Liver (tissue), 9 donors: Measurements from ENCODE around the gene ENOSF1. TPM values are rescaled to one million over a fixed set of nuclear protein-coding genes. Genes with fewer than 3 reads are reported as not detected.
A peak's percentile ranks its signal among the peaks of the same experiment; 100 is the strongest.

ENCODE experiments used
- DNase-seq: peaks from one replicate; pipeline ENCODE4 v3.0.0-alpha.2; 2017; ENCODE audit warnings: low spot score
- H3K27ac ChIP-seq, 2 donors: one replicate each; pipeline ENCODE4 v1.7.0; 2013; ENCODE audit warnings: inconsistent platforms in 2 of 2, low read length in 2 of 2, control low read depth in 1 of 2, low read depth in 1 of 2, mild to moderate bottlenecking in 1 of 2
- H3K27me3 ChIP-seq, 4 donors: one replicate each; pipeline versions ENCODE4 v1.6.1 to v1.7.0; 2013; ENCODE audit warnings: low read length in 3 of 4, inconsistent platforms in 1 of 4, mild to moderate bottlenecking in 1 of 4, moderate library complexity in 1 of 4; ENCODE audit not compliant: control insufficient read depth in 4 of 4, insufficient read depth in 4 of 4
- H3K36me3 ChIP-seq, 4 donors: one replicate each; pipeline versions ENCODE4 v1.6.1 to v1.7.0; 2013; ENCODE audit warnings: low read length in 3 of 4, mild to moderate bottlenecking in 3 of 4, low read depth in 1 of 4, moderate library complexity in 1 of 4; ENCODE audit not compliant: control insufficient read depth in 4 of 4, insufficient read depth in 3 of 4
- H3K4me1 ChIP-seq, 4 donors: one replicate each; pipeline versions ENCODE4 v1.6.1 to v1.7.0; 2013; ENCODE audit warnings: low read length in 3 of 4, mild to moderate bottlenecking in 3 of 4, moderate library complexity in 1 of 4; ENCODE audit not compliant: control insufficient read depth in 4 of 4, insufficient read depth in 4 of 4
- H3K4me3 ChIP-seq, 3 donors: one replicate each; pipeline versions ENCODE4 v1.6.1 to v1.7.0; 2013; ENCODE audit warnings: low read length in 3 of 3, control low read depth in 1 of 3, low read depth in 1 of 3, mild to moderate bottlenecking in 1 of 3
- H3K9ac ChIP-seq, 2 donors: one replicate each; pipeline ENCODE4 v1.7.0; 2013; ENCODE audit warnings: low read length in 2 of 2, mild to moderate bottlenecking in 2 of 2, moderate library complexity in 2 of 2, control low read depth in 1 of 2, low read depth in 1 of 2
- H3K9me3 ChIP-seq, 4 donors: one replicate each; pipeline versions ENCODE4 v1.6.1 to v1.7.0; 2013; ENCODE audit warnings: low read length in 3 of 4; ENCODE audit not compliant: control insufficient read depth in 4 of 4
- ATF3 ChIP-seq: IDR thresholded peaks from 2 replicates; pipeline ENCODE4 v1.6.1; 2016; ENCODE audit warnings: antibody characterized with exemption
- EGR1 ChIP-seq, 2 donors: IDR thresholded peaks; 2 replicates each; pipeline ENCODE4 v1.6.1; 2016 to 2018; ENCODE audit warnings: antibody characterized with exemption in 2 of 2, low read depth in 2 of 2
- FOXA1 ChIP-seq: IDR thresholded peaks from 2 replicates; pipeline ENCODE4 v1.6.1; 2016; ENCODE audit warnings: antibody characterized with exemption
- FOXA2 ChIP-seq: IDR thresholded peaks from 2 replicates; pipeline ENCODE4 v1.6.1; 2016; ENCODE audit warnings: antibody characterized with exemption
- GABPA ChIP-seq, 2 donors: IDR thresholded peaks in 1 of 2; conservative IDR thresholded peaks in 1 of 2; 2 replicates each; pipeline ENCODE4 v1.6.1; 2016; ENCODE audit warnings: antibody characterized with exemption in 2 of 2, mild to moderate bottlenecking in 1 of 2, moderate library complexity in 1 of 2
- HNF4A ChIP-seq, 2 donors: conservative IDR thresholded peaks; 2 replicates each; pipeline ENCODE4 v1.6.1; 2016; ENCODE audit warnings: antibody characterized with exemption in 2 of 2, mild to moderate bottlenecking in 2 of 2
- HNF4G ChIP-seq: IDR thresholded peaks from 2 replicates; pipeline ENCODE4 v1.6.1; 2016; ENCODE audit warnings: antibody characterized with exemption
- JUND ChIP-seq, 2 donors: IDR thresholded peaks; 2 replicates each; pipeline ENCODE4 v1.6.1; 2016; ENCODE audit warnings: antibody characterized with exemption in 2 of 2
- MAX ChIP-seq: IDR thresholded peaks from 2 replicates; pipeline ENCODE4 v1.6.1; 2016; ENCODE audit warnings: antibody characterized with exemption
- NR2F2 ChIP-seq: IDR thresholded peaks from 2 replicates; pipeline ENCODE4 v1.6.1; 2016; ENCODE audit warnings: antibody characterized with exemption
- RAD21 ChIP-seq, 2 donors: IDR thresholded peaks; 2 replicates each; pipeline ENCODE4 v1.6.1; 2016; ENCODE audit warnings: antibody characterized with exemption in 2 of 2, mild to moderate bottlenecking in 2 of 2
- REST ChIP-seq: IDR thresholded peaks from 2 replicates; pipeline ENCODE4 v1.6.1; 2016; ENCODE audit warnings: antibody characterized with exemption, mild to moderate bottlenecking
- RXRA ChIP-seq, 2 donors: IDR thresholded peaks; 2 replicates each; pipeline ENCODE4 v1.6.1; 2017 to 2018; ENCODE audit warnings: antibody characterized with exemption in 2 of 2, mild to moderate bottlenecking in 1 of 2
- SP1 ChIP-seq: IDR thresholded peaks from 2 replicates; pipeline ENCODE4 v1.6.1; 2018; ENCODE audit warnings: antibody characterized with exemption, mild to moderate bottlenecking
- TAF1 ChIP-seq: conservative IDR thresholded peaks from 2 replicates; pipeline ENCODE4 v1.6.1; 2016; ENCODE audit warnings: antibody characterized with exemption, mild to moderate bottlenecking
- YY1 ChIP-seq: IDR thresholded peaks from 2 replicates; pipeline ENCODE4 v1.6.1; 2016; ENCODE audit warnings: antibody characterized with exemption, mild to moderate bottlenecking
- WGBS: extraction: QIAGEN DNeasy Blood & Tissue Kit; methylation state at CpG from one replicate; pipeline ENCODE4 v1.1.7; 2013; 5-methylcytosine and 5-hydroxymethylcytosine counted together
- polyA plus RNA-seq, 2 donors: library from polyadenylated mRNA; stranded (reverse) in 1 of 2; unstranded in 1 of 2; fragments of 200-250 nt in 1 of 2; fragments of >200 nt in 1 of 2; fragmentation: Nextera tagmentation in 1 of 2; extraction: Ambion mirVana in 1 of 2; gene quantifications; one replicate each; pipeline versions ENCODE4 v1.2.1 to v1.2.3, GENCODE V29; 2013 to 2015
- total RNA-seq, 2 donors: library from RNA; depleted of rRNA; stranded (reverse); fragments of >200 nt; gene quantifications; one replicate each; pipeline ENCODE4 v1.2.3, GENCODE V29; 2014
- TF ChIP-seq, protein P1 (sequence below): IDR thresholded peaks from 2 replicates; pipeline ENCODE4 v1.6.1; 2016; ENCODE audit warnings: antibody characterized with exemption
- TF ChIP-seq, protein P2 (sequence below): fragments of 150-350 bp; IDR thresholded peaks from 2 replicates; pipeline ENCODE4 v1.5.1; 2017; ENCODE audit warnings: improper control_type of control experiment, low read depth, low read length; ENCODE audit not compliant: missing input control
- donor health status: healthy.
- donor health status: healthy.
- donor health status: healthy.
- donor health status: healthy.
- donor health status: healthy.

ENOSF1 gene
- total and polyA plus RNA-seq, 4 donors: 34.0 to 96.1 (median 53.6) TPM

DNA sequence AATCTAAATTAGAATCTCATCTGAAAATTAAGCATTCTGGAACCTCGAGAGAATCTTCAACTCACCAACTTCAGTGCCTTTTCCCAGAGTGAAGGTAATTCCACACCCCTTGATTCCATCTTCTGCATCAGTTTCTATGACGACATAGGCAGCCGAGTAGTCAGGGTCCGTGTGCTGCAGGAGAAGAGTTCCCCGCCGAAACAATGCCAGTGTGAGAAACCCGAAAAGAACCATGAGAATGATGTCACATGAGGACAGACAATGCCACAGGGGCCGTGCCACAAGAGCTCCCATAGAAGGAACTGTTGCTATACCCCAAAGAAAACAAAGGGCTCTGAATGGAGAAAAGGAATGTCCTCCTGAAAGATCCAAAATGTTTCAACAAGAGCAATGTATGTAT, 6.0 kb downstream of the ENOSF1 start:
- TF ChIP-seq REST: no peak
- Histone ChIP-seq H3K4me1 (peaks cover 0 to 3% (median 1%) of the 10 kb centered on the region in 4 donors), H3K27me3 (no peaks in the 10 kb centered on the region), H3K9ac (no peak overlapping the region), H3K36me3 (peaks cover 9 to 13% (median 10%) of the 10 kb centered on the region in 4 donors), H3K9me3 (no peaks in the 10 kb centered on the region), H3K27ac (no peak overlapping the region), H3K4me3 (no peak overlapping the region)
- 91% methylated on average over 8 of the region's 8 CpGs for WGBS
- no peak for DNase-seq

DNA sequence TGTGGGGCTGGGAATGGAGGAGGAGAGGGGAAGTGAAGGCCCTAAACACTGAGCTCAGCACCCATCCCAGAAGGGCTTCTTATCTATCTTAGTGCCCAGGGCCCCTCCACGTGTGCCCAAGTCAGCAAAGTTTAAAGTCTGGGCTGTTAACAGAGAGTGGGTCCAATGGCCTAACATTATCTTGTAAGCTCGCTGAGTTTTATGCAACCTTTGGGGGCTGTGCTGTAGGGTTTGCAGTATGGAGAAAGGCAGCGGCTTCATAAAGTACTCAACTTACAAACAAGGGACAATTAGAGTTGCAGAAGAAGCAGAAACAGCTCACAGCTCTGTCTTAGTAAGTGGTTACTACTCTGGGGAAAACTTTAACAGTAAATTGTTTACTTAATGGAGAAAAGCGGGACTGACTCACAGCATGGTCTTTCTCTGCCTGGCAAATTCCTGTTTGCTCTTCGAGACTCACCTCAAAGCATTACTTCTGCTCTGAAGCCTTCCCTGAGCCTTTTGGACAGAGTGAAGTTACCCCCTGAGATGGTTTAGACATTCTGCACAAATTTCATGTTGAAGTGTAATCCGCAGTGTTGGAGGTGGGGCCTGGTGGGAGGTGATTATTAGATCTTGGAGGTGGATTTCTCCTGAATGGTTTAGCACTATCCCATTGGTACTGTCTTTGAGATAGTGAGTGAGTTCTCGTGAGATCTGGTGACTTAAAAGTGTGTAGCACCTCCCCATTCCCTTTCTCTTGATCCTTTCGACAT, 9.0 kb downstream of the ENOSF1 start:
- TF ChIP-seq NR2F2 (no peak), HNF4G (no peak), MAX (no peak), JUND (IDR thresholded peaks at IDR 0.05) (no peak), HNF4A (conservative IDR thresholded peaks at IDR 0.05) (no peak), FOXA1 (no peak), REST (no peak), RAD21 (IDR thresholded peaks at IDR 0.05) (no peak), RXRA (IDR thresholded peaks at IDR 0.05) (no peak), GABPA (IDR thresholded peaks at IDR 0.05 in 1 of 2, conservative IDR thresholded peaks at IDR 0.05 in 1 of 2) (no peak), FOXA2 (no peak), SP1 (no peak), ATF3 (no peak), TAF1 (no peak), EGR1 (IDR thresholded peaks at IDR 0.05; ENCODE audit: low read depth in 2 of 2) (no peak), YY1 (no peak)
- TF ChIP-seq, protein P1, sequence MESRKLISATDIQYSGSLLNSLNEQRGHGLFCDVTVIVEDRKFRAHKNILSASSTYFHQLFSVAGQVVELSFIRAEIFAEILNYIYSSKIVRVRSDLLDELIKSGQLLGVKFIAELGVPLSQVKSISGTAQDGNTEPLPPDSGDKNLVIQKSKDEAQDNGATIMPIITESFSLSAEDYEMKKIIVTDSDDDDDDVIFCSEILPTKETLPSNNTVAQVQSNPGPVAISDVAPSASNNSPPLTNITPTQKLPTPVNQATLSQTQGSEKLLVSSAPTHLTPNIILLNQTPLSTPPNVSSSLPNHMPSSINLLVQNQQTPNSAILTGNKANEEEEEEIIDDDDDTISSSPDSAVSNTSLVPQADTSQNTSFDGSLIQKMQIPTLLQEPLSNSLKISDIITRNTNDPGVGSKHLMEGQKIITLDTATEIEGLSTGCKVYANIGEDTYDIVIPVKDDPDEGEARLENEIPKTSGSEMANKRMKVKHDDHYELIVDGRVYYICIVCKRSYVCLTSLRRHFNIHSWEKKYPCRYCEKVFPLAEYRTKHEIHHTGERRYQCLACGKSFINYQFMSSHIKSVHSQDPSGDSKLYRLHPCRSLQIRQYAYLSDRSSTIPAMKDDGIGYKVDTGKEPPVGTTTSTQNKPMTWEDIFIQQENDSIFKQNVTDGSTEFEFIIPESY: no peak
- TF ChIP-seq, protein P2, sequence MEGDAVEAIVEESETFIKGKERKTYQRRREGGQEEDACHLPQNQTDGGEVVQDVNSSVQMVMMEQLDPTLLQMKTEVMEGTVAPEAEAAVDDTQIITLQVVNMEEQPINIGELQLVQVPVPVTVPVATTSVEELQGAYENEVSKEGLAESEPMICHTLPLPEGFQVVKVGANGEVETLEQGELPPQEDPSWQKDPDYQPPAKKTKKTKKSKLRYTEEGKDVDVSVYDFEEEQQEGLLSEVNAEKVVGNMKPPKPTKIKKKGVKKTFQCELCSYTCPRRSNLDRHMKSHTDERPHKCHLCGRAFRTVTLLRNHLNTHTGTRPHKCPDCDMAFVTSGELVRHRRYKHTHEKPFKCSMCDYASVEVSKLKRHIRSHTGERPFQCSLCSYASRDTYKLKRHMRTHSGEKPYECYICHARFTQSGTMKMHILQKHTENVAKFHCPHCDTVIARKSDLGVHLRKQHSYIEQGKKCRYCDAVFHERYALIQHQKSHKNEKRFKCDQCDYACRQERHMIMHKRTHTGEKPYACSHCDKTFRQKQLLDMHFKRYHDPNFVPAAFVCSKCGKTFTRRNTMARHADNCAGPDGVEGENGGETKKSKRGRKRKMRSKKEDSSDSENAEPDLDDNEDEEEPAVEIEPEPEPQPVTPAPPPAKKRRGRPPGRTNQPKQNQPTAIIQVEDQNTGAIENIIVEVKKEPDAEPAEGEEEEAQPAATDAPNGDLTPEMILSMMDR: no peak
- Histone ChIP-seq H3K9ac (no peak overlapping the region), H3K27ac (peak overlapping the region in 1 of 2 donors; percentile 7), H3K27me3 (no peaks in the 10 kb centered on the region), H3K36me3 (peaks cover 8 to 17% (median 11%) of the 10 kb centered on the region in 4 donors), H3K9me3 (no peaks in the 10 kb centered on the region), H3K4me1 (no peaks in the 10 kb centered on the region), H3K4me3 (no peak overlapping the region)
- WGBS: 70% methylated on average over 8 of the region's 8 CpGs
- no peak for DNase-seq
